Measurements from ENCODE around the gene ZNHIT3. TPM values are rescaled to one million over a fixed set of nuclear protein-coding genes. Genes with fewer than 3 reads are reported as not detected.

The ZNHIT3 gene
- polyA plus RNA-seq, 2 of the 4 experiments (the other 2 are of a cell fraction): 117 to 166 TPM

DNA sequence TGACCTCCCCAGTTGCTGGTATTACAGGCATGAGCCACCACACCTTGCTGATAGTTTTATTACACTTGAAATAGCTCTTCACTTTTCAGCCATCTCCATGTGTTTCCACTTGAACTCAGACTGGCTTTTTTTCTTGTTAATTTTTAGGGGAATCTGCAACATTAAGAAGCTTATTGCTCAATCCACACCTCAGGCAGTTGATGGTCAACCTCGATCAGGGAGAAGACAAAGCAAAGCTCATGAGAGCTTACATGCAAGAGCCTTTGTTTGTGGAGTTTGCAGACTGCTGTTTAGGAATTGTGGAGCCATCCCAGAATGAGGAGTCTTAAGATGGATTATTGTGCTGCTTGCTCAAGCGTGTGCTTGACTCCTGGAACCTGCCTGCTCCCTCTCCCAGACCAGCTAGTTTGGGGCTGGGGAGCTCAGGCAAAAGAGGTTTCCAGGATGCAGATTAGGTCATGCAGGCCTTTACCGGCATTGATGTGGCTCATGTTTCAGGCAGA, 8.6 kb downstream of the ZNHIT3 start:
- H3K9me3 ChIP-seq: peaks cover 3% of the 10 kb centered on the region; the same call in 1 of the 3 replicates
- FAIRE-seq (no peak), DNase-seq (ENCODE audit: low read depth in 1 of 2, low spot score in 1 of 2) (no peak), ATAC-seq (no peak)
- POLR2A ChIA-PET: interaction anchor here (1.2 kb wide), 1 partner anchor 9 kb away, joined by 4 read pairs; no protein-coding TSS in a partner anchor
- WGBS (ENCODE audit: missing lambda C conversion rate): 83% methylated on average over 3 of the region's 3 CpGs
- CTCF ChIA-PET: interaction anchor here (0.6 to 5.5 kb wide), 6 partner anchors 9 to 526 kb away, joined by 3 to 56 read pairs (median 4); partner anchors contain the start of gene ZNHIT3
- H3K4me2 ChIP-seq: no peak overlapping the region
- TF ChIP-seq, protein P1, sequence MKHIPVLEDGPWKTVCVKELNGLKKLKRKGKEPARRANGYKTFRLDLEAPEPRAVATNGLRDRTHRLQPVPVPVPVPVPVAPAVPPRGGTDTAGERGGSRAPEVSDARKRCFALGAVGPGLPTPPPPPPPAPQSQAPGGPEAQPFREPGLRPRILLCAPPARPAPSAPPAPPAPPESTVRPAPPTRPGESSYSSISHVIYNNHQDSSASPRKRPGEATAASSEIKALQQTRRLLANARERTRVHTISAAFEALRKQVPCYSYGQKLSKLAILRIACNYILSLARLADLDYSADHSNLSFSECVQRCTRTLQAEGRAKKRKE (CRISPR knock-in tag; IDR thresholded peaks at IDR 0.05; ENCODE audit: low read depth): no peak
- TF ChIP-seq HDAC2 (IDR thresholded peaks at IDR 0.05): no peak
- no peak for TF ChIP-seq USF2 (IDR thresholded peaks at IDR 0.05)
- H3K4me1 ChIP-seq: no peaks in the 10 kb centered on the region
- no peak overlapping the region for H3K4me3 ChIP-seq
- no peak overlapping the region for H3K27ac ChIP-seq

GRCh38 chr17:36496018-36496789, 9.7 kb downstream of the ZNHIT3 start:
- no peak overlapping the region for H3K4me3 ChIP-seq
- ATAC-seq: peak in 1 of 2 experiments; percentile 19; a peak in 3 of 6 replicates
- ChIA-PET CTCF (interaction anchor here (1.2 to 5.5 kb wide), 3 partner anchors 9 to 13 kb away, joined by 3 to 56 read pairs (median 5); partner anchors contain the start of gene ZNHIT3), POLR2A (no interaction called here)
- DNase-seq (ENCODE audit: low read depth in 1 of 2, low spot score in 1 of 2): no peak
- no peak for FAIRE-seq
- 95% methylated on average over 9 of the region's 9 CpGs for WGBS (ENCODE audit: missing lambda C conversion rate)
- no peaks in the 10 kb centered on the region for H3K9me3 ChIP-seq
- TF ChIP-seq NPAS2 (CRISPR knock-in tag; IDR thresholded peaks at IDR 0.05; ENCODE audit: borderline replicate concordance): no peak
- TF ChIP-seq BHLHE40 (IDR thresholded peaks at IDR 0.05; ENCODE audit: low read depth, low read length): no peak
- TF ChIP-seq MAX (IDR thresholded peaks at IDR 0.05): no peak
- TF ChIP-seq KDM5A (IDR thresholded peaks at IDR 0.05): no peak
- no peak for TF ChIP-seq ESRRA (IDR thresholded peaks at IDR 0.05; ENCODE audit: borderline replicate concordance, low read length)
- no peak for TF ChIP-seq ZNF302 (CRISPR knock-in tag; IDR thresholded peaks at IDR 0.05)
- no peak for TF ChIP-seq CEBPB (IDR thresholded peaks at IDR 0.05)
- H3K4me2 ChIP-seq: no peak overlapping the region
- no peaks in the 10 kb centered on the region; the same call in 2 of the 3 replicates for H3K4me1 ChIP-seq
- no peak overlapping the region for H3K27ac ChIP-seq

GRCh38 chr17:36498155-36498554, 11.7 kb downstream of the ZNHIT3 start:
- Histone ChIP-seq H3K4me3 (no peak overlapping the region), H3K27ac (no peak overlapping the region), H3K4me2 (no peak overlapping the region), H3K4me1 (no peaks in the 10 kb centered on the region; the same call in 2 of the 3 replicates), H3K9me3 (no peaks in the 10 kb centered on the region)
- FAIRE-seq: no peak
- ChIA-PET POLR2A (interaction anchor here (1.1 kb wide), 1 partner anchor 12 kb away, joined by 3 read pairs; no protein-coding TSS in a partner anchor), CTCF (interaction anchor here (1.0 to 2.2 kb wide), 5 partner anchors 10 to 529 kb away, joined by 3 to 16 read pairs (median 4); partner anchors contain the start of genes MYO19 and PIGW)
- ATAC-seq: no peak
- DNase-seq (ENCODE audit: low read depth in 1 of 2, low spot score in 1 of 2): no peak
- TF ChIP-seq ZC3H11A (IDR thresholded peaks at IDR 0.05): no peak
- TF ChIP-seq TP53 (CRISPR knock-in tag; IDR thresholded peaks at IDR 0.05): no peak
- no peak for TF ChIP-seq JUNB (IDR thresholded peaks at IDR 0.05)
- TF ChIP-seq NR3C1 (IDR thresholded peaks at IDR 0.05): no peak
- TF ChIP-seq FOSL2 (IDR thresholded peaks at IDR 0.05): no peak
- TF ChIP-seq FOSL2 (CRISPR knock-in tag; IDR thresholded peaks at IDR 0.05): no peak
- TF ChIP-seq ESRRA (IDR thresholded peaks at IDR 0.05; ENCODE audit: borderline replicate concordance, low read length): no peak
- TF ChIP-seq, protein P2, sequence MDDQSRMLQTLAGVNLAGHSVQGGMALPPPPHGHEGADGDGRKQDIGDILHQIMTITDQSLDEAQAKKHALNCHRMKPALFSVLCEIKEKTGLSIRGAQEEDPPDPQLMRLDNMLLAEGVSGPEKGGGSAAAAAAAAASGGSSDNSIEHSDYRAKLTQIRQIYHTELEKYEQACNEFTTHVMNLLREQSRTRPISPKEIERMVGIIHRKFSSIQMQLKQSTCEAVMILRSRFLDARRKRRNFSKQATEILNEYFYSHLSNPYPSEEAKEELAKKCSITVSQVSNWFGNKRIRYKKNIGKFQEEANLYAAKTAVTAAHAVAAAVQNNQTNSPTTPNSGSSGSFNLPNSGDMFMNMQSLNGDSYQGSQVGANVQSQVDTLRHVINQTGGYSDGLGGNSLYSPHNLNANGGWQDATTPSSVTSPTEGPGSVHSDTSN (IDR thresholded peaks at IDR 0.05): no peak
- TF ChIP-seq GATA3 (IDR thresholded peaks at IDR 0.05; ENCODE audit: borderline replicate concordance): no peak
- TF ChIP-seq HMGXB4 (CRISPR knock-in tag; IDR thresholded peaks at IDR 0.05; ENCODE audit: borderline replicate concordance): no peak
- 93% methylated on average over 9 of the region's 9 CpGs for WGBS (ENCODE audit: missing lambda C conversion rate)
